IPS-NIHi11 (cell line): ENCODE results near the gene POR.

ENCODE experiments used
- DNase-seq: peaks from one replicate; pipeline ENCODE4 v3.0.0; 2012; ENCODE audit warnings: mixed read lengths, low spot score

Gene POR

DNA sequence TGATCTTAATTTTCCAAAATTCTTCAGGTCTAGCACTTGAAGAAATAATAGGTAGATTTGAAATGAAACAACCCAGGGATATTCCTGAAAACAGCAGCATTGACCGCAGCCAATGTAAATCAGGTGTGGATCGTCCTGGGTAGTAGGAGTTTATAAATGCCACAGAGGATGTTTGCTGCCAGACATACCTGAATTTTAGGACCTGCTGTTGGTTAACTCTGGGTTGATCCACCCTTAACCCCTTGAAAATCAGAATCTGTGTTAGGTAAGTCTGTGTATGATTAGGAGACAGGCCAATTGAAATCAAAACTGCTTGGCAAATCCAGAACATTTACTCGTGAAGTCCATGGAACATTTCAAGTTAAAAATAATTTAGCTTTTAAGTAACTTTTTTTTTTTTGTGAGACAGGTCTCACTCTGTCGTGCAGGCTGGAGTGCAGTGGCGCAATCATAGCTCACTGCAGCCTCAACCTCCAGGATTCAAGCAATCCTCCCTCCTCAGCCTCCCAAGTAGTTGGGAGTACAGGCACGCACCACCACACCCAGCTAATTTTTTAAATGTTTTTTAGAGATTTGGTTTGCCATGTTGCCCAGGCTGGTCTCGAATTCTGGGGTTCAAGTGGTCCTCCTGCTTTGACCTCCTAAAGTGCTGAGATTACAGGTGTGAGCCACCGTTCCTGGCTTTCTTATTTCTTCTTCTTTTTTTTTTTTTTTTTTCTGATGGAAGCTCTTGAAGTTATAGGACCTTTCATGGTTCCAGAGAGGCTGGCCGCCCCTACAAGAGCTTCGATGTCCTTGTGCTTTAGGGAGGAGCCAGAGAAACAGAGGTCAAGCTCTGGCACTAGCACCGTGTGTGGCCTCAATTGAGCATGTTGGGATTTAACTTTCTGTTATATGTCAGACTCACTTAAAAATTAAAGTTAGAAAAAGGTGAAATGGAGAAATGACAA, 2.0 kb downstream of the POR start:
- no peak for DNase-seq

GRCh38 chr7:75920431-75921161, 5.6 kb downstream of the POR start:
- DNase-seq = no peak

DNA sequence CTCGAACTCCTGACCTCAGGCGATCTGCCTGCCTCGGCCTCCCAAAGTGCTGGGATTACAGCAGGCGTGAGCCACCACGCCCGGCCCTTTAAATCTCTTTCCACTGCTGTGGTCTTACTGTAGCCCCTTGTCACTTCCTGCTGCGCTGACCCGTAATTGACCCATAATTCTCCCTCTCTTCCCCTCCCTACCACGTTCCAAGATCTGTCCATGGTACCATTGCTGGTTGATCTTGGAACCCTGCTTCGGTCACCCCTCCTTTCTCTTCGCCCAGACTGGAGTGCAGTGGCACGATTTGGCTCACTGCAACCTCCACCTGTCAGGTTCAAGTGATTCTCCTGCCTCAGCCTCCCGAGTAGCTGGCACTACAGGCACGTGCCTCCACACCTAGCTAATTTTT, 6.5 kb downstream of the POR start:
- DNase-seq = no peak

GRCh38 chr7:75922966-75923603, 8.1 kb downstream of the POR start:
- no peak for DNase-seq

- no peak for DNase-seq
These were observed 9.3 kb downstream of the POR start for GRCh38 chr7:75924256-75924655.

DNA sequence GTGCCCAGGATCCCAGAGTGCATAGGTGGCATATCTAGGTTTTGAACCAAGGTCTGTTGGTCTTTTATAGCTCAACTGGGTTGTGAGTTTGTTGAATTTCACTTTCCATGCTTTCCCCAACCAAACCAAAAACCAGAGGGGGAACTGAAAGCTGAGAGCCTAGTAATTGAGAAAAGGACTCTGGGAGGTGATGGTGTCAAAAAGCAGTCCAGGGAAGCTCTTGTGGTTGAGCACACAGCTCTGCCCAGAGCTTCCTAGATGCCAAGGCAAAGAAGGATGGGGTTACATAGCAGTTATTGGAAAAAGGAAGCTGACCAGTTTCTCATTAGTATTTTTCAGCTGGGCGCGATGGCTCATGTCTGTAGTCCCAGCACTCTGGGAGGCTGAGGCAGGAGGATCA, 9.9 kb downstream of the POR start:
- no peak for DNase-seq

- no peak for DNase-seq
These were observed 10.9 kb downstream of the POR start for GRCh38 chr7:75925717-75926435.

DNA sequence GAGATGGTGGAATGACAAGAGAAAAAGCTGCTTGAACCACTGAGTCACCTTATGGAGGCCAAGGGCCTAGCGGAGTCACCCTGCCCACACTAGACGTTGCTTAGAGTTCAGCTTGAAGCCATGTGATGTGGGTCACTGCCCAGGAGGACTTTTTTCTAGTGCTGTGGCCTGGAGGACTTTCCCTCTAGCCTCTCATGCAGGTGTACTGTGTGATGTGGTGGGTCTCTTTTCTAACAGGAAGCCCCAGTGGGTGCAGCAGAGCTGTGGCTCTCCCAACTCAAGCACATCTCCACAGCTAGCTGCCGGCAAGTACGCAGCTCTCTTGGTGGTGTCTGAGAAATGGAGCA, 13.6 kb downstream of the POR start:
- DNase-seq = no peak

- DNase-seq = no peak
These were observed 16.7 kb downstream of the POR start for GRCh38 chr7:75931680-75932079.

DNA sequence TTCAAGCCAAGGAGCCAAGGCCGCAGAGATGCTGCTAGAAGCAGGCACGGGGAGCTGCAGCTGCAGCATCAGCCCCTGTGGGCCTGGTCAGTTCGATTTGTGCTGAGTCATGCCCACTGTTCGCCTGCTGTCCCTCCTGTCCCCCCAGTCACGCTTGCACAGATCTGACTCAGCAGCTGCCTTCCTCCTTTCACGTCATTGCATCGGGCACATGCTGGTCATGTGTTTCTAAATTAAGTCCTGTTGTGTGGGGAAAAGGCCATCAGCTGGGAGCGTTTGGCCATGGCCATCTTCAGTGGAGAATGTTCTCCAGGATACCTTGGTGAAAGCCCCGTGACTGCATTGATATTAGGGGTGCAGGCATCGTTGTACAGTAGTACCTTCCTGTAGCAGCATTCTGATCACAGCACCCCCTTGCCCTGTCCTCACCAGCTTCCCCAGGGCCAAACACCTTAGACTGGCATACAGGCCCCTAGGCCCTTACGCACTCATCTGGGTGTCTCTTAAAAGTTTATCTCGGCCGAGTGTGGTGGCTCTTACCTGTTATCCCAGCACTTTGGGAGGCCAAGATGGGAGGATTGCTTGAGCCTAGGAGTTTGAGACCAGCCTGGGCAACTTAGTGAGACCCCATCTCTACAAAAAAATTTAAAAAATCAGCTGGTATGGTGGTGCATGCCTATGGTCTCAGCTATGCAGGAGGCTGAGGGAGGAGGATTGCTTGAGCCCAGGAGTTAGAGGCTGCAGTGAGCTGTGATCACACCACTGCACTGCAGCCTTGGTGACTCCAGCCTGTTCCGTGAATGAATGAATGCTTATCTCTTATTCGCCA, 23.2 kb downstream of the POR start:
- peak; percentile 35 for DNase-seq

DNA sequence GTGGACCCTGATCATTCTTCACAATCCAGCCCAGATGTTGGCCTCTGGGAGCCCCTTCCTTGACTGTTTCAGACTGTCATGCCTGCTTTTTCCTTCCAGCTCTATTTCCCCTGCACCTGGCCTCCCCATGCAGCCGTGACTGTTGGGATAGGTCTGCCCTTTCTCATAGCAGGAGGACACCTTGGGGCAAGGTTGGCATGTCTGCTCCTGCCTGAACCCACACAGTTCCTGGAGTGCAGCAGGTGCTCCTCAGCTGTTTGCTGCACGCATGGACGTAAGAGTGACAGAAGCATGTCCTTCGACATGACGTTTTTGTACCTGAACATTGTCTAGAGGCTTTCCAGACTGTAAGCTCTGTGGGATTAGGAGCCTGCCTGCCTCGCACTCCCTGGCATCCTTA, 24.0 kb downstream of the POR start:
- DNase-seq = no peak

GRCh38 chr7:75943864-75944263, 28.9 kb downstream of the POR start:
- DNase-seq = no peak

- DNase-seq = no peak
These were observed 29.6 kb downstream of the POR start for GRCh38 chr7:75944507-75944906.

- DNase-seq = no peak
These were observed 30.6 kb downstream of the POR start for GRCh38 chr7:75945297-75946168.

GRCh38 chr7:75946207-75946855, 31.4 kb downstream of the POR start:
- no peak for DNase-seq

DNA sequence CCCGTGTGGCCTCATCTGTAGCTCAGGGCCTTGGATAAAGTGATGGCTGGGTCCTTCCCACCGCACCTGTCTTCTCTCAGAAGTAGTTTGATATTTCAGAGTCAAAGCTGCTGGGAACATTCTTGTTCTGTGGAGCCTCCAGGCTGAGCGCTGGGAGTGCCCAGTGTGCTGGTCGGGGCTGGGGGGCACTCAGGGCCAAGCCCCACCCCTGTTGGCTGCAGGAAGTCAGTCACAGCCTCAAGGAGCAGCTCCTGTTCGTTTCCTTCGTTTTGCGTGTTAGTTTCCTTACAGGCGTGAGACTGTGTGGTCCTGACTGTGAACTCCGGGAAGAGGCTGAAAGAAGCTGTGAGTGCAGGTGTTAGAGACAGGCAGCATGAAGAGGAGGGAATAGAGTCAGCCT, 33.2 kb downstream of the POR start:
- no peak for DNase-seq

DNA sequence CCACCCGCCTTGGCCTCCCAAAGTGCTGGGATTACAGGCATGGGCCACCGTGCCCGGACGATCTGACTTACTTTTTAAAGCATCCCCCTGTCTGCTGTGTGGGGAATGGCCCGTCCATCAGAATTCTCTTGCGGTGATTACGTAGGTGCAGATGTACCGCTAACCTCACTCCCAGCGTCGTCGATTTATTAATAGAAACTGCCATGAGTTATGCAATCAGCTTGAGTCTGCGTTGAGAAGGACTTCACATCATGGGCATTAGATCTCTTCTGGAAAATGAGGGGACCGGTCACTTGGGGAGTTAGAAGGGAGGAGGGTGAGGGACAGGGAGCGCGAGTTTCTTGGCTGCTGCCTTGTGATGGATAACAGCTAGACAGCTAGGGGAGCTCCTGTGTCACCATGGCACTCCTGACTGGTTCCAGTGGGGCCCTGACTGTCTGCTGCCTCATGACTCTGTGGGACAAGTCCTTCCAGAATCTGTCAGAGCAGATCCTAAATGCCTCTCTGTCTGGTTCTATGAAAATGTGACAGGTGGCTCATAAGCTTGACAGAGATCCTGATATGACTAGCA, 35.2 kb downstream of the POR start:
- no peak for DNase-seq

DNA sequence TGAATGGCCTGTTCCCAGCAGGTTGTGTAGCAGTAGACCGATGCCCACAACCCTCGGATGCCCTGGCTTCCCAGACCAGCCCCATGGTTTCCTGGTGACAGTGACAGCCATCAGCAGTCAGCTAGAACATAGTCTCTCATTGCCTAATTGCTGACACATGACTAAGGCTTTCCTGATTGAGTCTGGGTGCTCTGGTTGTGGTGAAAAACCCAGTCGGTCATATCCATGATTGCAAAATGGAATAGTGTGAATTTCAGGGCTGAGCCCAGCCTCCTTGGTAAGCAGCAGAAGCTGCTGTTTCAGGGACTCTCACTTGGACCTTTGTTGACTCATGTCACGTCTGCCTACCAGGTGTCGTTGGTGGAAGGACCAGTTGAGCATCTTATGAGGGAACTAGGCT, 36.6 kb downstream of the POR start:
- no peak for DNase-seq

DNA sequence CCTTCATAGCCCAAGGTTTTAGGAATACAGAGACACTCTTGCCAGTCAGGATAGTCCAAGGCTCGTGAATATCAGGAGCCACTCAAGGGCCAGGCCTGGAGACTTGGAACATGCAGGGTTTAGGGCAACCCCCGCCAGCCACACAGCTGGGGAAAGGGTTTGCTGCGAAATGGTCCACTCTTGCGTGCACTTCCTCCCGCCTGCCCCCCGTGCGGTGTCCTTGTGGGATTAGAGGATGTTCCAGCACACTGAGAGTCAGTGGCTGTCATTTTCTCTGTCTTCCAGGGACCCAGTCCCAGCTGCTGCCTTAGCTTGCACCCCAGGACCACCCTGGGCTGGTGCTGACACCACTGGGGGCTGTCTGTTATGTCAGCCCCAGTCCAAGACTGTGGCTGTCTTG, 38.5 kb downstream of the POR start:
- DNase-seq = no peak

GRCh38 chr7:75953931-75954330, 39.0 kb downstream of the POR start:
- no peak for DNase-seq
